ENCODE measurements around the gene LSM7. TPM values are rescaled to one million over a fixed set of nuclear protein-coding genes. Genes with fewer than 3 reads are reported as not detected.

Gene LSM7
- total and polyA plus RNA-seq, 9 of the 15 experiments (the other 6 are each of a cell fraction or from before 2014, with no cell fraction given), result 40.5 to 690 (median 265) TPM

DNA sequence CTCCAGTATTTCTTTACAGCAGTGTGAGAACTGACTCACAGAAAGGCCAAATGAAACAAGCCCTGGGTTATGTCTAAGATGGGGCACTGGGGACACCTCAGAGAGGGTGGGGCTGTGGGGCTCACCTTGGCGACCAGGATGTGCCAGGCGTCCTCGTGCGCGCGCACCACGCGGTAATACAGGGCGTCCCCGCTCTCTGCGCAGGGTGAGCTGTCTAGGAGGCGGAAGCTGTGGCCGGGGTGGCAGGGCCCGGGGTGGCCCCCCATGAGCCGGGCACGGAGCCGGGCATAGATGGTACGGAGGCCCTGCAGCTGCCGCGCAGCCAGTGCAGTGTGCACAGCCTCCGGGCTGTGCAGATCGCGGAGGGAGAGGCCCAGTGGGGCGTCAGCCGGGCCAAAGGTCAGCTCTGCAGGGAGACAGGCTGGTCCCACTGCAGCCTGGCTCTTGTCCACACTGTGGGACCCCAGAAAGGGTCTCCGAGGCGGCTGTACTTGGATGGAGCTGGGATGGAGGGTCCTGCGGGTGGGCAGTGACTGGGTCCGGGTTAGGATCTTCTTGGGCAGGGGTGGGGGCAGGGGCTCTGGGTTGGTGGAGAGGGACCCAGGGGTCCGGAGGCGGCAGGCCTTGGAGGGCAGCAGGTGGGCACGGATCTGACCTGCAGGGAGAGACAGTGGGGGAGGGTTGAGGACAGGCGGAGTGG, 49.8 kb downstream of the LSM7 start (continued):
- TF ChIP-seq WHSC1 (IDR thresholded peaks at IDR 0.05; ENCODE audit: low read length) (no peak), BHLHE40 (IDR thresholded peaks at IDR 0.05; ENCODE audit: low read length) (no peak), NRF1 (conservative IDR thresholded peaks at IDR 0.05 in 1 of 2, IDR thresholded peaks at IDR 0.05 in 1 of 2) (no peak), SMAD4 (CRISPR knock-in tag; conservative IDR thresholded peaks at IDR 0.05) (no peak), ZNF780A (CRISPR knock-in tag; IDR thresholded peaks at IDR 0.05) (no peak), ZNF644 (tag; IDR thresholded peaks at IDR 0.05; ENCODE audit: low read depth) (no peak), HIVEP1 (CRISPR knock-in tag; IDR thresholded peaks at IDR 0.05) (no peak), PHTF2 (CRISPR knock-in tag; IDR thresholded peaks at IDR 0.05) (no peak), RBBP5 (IDR thresholded peaks at IDR 0.05; ENCODE audit: borderline replicate concordance, insufficient read depth, low read length, poor library complexity, severe bottlenecking) (no peak), TFAM (CRISPR knock-in tag; conservative IDR thresholded peaks at IDR 0.05) (no peak), POLR2G (IDR thresholded peaks at IDR 0.05; ENCODE audit: low read depth, low read length) (peak; percentile 78), FOS (IDR thresholded peaks at IDR 0.05; ENCODE audit: extremely low read depth, insufficient read length) (no peak), RB1 (IDR thresholded peaks at IDR 0.05; ENCODE audit: low read depth) (no peak), RBM22 (IDR thresholded peaks at IDR 0.05; ENCODE audit: low read depth, low read length, poor library complexity, severe bottlenecking) (peak; percentile 97), PYGO2 (tag; IDR thresholded peaks at IDR 0.05) (no peak), RBFOX2 (IDR thresholded peaks at IDR 0.05; ENCODE audit: low read depth, low read length) (peak; percentile 57), DNMT1 (IDR thresholded peaks at IDR 0.05) (no peak)
- TF ChIP-seq, protein P1, sequence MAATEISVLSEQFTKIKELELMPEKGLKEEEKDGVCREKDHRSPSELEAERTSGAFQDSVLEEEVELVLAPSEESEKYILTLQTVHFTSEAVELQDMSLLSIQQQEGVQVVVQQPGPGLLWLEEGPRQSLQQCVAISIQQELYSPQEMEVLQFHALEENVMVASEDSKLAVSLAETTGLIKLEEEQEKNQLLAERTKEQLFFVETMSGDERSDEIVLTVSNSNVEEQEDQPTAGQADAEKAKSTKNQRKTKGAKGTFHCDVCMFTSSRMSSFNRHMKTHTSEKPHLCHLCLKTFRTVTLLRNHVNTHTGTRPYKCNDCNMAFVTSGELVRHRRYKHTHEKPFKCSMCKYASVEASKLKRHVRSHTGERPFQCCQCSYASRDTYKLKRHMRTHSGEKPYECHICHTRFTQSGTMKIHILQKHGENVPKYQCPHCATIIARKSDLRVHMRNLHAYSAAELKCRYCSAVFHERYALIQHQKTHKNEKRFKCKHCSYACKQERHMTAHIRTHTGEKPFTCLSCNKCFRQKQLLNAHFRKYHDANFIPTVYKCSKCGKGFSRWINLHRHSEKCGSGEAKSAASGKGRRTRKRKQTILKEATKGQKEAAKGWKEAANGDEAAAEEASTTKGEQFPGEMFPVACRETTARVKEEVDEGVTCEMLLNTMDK (IDR thresholded peaks at IDR 0.05; ENCODE audit: borderline replicate concordance, insufficient read depth, low read depth, low read length, poor library complexity, severe bottlenecking), result no peak
- TF ChIP-seq, protein P2, sequence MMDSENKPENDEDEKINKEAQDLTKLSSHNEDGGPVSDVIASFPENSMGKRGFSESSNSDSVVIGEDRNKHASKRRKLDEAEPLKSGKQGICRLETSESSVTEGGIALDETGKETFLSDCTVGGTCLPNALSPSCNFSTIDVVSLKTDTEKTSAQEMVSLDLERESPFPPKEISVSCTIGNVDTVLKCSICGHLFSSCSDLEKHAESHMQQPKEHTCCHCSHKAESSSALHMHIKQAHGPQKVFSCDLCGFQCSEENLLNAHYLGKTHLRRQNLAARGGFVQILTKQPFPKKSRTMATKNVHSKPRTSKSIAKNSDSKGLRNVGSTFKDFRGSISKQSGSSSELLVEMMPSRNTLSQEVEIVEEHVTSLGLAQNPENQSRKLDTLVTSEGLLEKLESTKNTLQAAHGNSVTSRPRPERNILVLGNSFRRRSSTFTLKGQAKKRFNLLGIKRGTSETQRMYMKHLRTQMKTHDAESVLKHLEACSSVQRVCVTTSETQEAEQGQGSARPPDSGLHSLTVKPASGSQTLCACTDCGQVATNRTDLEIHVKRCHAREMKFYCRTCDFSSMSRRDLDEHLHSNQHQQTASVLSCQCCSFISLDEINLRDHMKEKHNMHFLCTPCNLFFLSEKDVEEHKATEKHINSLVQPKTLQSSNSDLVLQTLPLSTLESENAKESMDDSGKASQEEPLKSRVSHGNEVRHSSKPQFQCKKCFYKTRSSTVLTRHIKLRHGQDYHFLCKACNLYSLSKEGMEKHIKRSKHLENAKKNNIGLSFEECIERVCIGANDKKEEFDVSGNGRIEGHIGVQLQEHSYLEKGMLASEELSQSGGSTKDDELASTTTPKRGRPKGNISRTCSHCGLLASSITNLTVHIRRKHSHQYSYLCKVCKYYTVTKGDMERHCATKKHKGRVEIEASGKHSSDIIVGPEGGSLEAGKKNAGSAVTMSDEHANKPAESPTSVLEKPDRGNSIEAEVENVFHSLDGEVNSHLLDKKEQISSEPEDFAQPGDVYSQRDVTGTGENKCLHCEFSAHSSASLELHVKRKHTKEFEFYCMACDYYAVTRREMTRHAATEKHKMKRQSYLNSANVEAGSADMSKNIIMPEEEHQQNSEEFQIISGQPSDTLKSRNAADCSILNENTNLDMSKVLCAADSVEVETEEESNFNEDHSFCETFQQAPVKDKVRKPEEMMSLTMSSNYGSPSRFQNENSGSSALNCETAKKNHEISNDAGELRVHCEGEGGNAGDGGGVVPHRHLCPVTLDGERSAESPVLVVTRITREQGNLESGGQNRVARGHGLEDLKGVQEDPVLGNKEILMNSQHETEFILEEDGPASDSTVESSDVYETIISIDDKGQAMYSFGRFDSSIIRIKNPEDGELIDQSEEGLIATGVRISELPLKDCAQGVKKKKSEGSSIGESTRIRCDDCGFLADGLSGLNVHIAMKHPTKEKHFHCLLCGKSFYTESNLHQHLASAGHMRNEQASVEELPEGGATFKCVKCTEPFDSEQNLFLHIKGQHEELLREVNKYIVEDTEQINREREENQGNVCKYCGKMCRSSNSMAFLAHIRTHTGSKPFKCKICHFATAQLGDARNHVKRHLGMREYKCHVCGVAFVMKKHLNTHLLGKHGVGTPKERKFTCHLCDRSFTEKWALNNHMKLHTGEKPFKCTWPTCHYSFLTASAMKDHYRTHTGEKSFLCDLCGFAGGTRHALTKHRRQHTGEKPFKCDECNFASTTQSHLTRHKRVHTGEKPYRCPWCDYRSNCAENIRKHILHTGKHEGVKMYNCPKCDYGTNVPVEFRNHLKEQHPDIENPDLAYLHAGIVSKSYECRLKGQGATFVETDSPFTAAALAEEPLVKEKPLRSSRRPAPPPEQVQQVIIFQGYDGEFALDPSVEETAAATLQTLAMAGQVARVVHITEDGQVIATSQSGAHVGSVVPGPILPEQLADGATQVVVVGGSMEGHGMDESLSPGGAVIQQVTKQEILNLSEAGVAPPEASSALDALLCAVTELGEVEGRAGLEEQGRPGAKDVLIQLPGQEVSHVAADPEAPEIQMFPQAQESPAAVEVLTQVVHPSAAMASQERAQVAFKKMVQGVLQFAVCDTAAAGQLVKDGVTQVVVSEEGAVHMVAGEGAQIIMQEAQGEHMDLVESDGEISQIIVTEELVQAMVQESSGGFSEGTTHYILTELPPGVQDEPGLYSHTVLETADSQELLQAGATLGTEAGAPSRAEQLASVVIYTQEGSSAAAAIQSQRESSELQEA (IDR thresholded peaks at IDR 0.05; ENCODE audit: low read depth), result no peak

Measured in K562 (cell line).